ENCODE results near the gene CLEC18B.

Gene CLEC18B

GRCh38 chr16:74420612-74421481 lies at the start of gene CLEC18B:
Gene CLEC18B, minus strand, starts transcription at chr16:74421478. Its CDS starts 208 bp downstream, at chr16:74421270.
- DNase-seq: peak; percentile 78

- DNase-seq: no peak
Measured at GRCh38 chr16:74469946-74470478, 48.7 kb upstream of the CLEC18B start.

- DNase-seq: peak; percentile 5
Measured at GRCh38 chr16:74468807-74469525, 47.7 kb upstream of the CLEC18B start.

GRCh38 chr16:74466872-74467271 lies 45.6 kb upstream of the CLEC18B start:
- DNase-seq: no peak

GRCh38 chr16:74465851-74466685 lies 44.8 kb upstream of the CLEC18B start:
- no peak for DNase-seq

GRCh38 chr16:74465281-74465680 lies 44.0 kb upstream of the CLEC18B start:
- DNase-seq: no peak

- no peak for DNase-seq
Measured at GRCh38 chr16:74463888-74464287, 42.6 kb upstream of the CLEC18B start.

- no peak for DNase-seq
Measured at GRCh38 chr16:74462361-74462760, 41.1 kb upstream of the CLEC18B start.

GRCh38 chr16:74461826-74462225 lies 40.5 kb upstream of the CLEC18B start:
- no peak for DNase-seq

GRCh38 chr16:74460542-74460941 lies 39.3 kb upstream of the CLEC18B start:
- no peak for DNase-seq

- DNase-seq: no peak
Measured at GRCh38 chr16:74456290-74456625, 35.0 kb upstream of the CLEC18B start.

GRCh38 chr16:74455619-74456289 lies 34.5 kb upstream of the CLEC18B start:
- DNase-seq: no peak

- no peak for DNase-seq
Measured at GRCh38 chr16:74455213-74455612, 33.9 kb upstream of the CLEC18B start.

GRCh38 chr16:74451951-74452758 lies 30.9 kb upstream of the CLEC18B start:
- no peak for DNase-seq

- no peak for DNase-seq
Measured at GRCh38 chr16:74450967-74451760, 29.9 kb upstream of the CLEC18B start.

GRCh38 chr16:74450236-74450635 lies 29.0 kb upstream of the CLEC18B start:
- DNase-seq: no peak

GRCh38 chr16:74449470-74449869 lies 28.2 kb upstream of the CLEC18B start:
- no peak for DNase-seq

GRCh38 chr16:74448990-74449389 lies 27.7 kb upstream of the CLEC18B start:
- DNase-seq: no peak

GRCh38 chr16:74447578-74447977 lies 26.3 kb upstream of the CLEC18B start:
- no peak for DNase-seq

- DNase-seq: no peak
Measured at GRCh38 chr16:74446866-74447265, 25.6 kb upstream of the CLEC18B start.
